HG03520 (cell line): ENCODE results near the gene MBOAT7.
A peak's percentile ranks its signal among the peaks of the same experiment; 100 is the strongest.
"Not testable (repeated sequence)": the region's sequence is repeated elsewhere in the genome, so short reads cannot be mapped to it uniquely, and the experiment has no call there.

Source experiments
- ATAC-seq: cut with Tn5 transposase; IDR thresholded peaks from one replicate; pipeline ENCODE4 v1.9.1; 2021; ENCODE audit warnings: mild to moderate bottlenecking, moderate library complexity; ENCODE audit not compliant: unreplicated experiment

Gene MBOAT7

GRCh38 chr19:54189145-54189734, at the start of gene MBOAT7:
Gene MBOAT7, minus strand, starts transcription at chr19:54189580. Its CDS starts 1,072 bp downstream, at chr19:54188508.
- ATAC-seq: peak; percentile 12

GRCh38 chr19:54233941-54234340, 44.6 kb upstream of the MBOAT7 start:
- ATAC-seq: no peak

- ATAC-seq: peak; percentile 58
These were observed 41.9 kb upstream of the MBOAT7 start for GRCh38 chr19:54231077-54231931.

GRCh38 chr19:54230031-54230430, 40.7 kb upstream of the MBOAT7 start:
- no peak for ATAC-seq

GRCh38 chr19:54229146-54229545, 39.8 kb upstream of the MBOAT7 start:
- no peak for ATAC-seq

- not testable (repeated sequence) for ATAC-seq
These were observed 35.2 kb upstream of the MBOAT7 start for GRCh38 chr19:54224619-54225018.

GRCh38 chr19:54223937-54224281, 34.5 kb upstream of the MBOAT7 start:
- not testable (repeated sequence) for ATAC-seq

- ATAC-seq: not testable (repeated sequence)
These were observed 34.0 kb upstream of the MBOAT7 start for GRCh38 chr19:54223277-54223936.

- not testable (repeated sequence) for ATAC-seq
These were observed 33.3 kb upstream of the MBOAT7 start, which contains the start of gene LILRB3 for GRCh38 chr19:54222474-54223276. Gene LILRB3, minus strand, starts transcription at chr19:54223007. Its CDS starts 31 bp downstream, at chr19:54222976.

GRCh38 chr19:54221947-54222346, 32.6 kb upstream of the MBOAT7 start:
- not testable (repeated sequence) for ATAC-seq

- ATAC-seq: not testable (repeated sequence)
These were observed 30.3 kb upstream of the MBOAT7 start for GRCh38 chr19:54219702-54220101.

- ATAC-seq: no peak
These were observed 29.7 kb upstream of the MBOAT7 start for GRCh38 chr19:54218960-54219661.

- no peak for ATAC-seq
These were observed 28.9 kb upstream of the MBOAT7 start for GRCh38 chr19:54218259-54218658.

GRCh38 chr19:54217517-54218247, 28.3 kb upstream of the MBOAT7 start:
- not testable (repeated sequence) for ATAC-seq

GRCh38 chr19:54216869-54217268, 27.5 kb upstream of the MBOAT7 start:
- no peak for ATAC-seq

GRCh38 chr19:54214734-54215133, 25.4 kb upstream of the MBOAT7 start:
- ATAC-seq: not testable (repeated sequence)

- not testable (repeated sequence) for ATAC-seq
These were observed 24.8 kb upstream of the MBOAT7 start for GRCh38 chr19:54214217-54214616.

- ATAC-seq: no peak
These were observed 21.9 kb upstream of the MBOAT7 start for GRCh38 chr19:54211235-54211634.

GRCh38 chr19:54209811-54210494, 20.6 kb upstream of the MBOAT7 start:
- no peak for ATAC-seq
